H1 (cell line): ENCODE measurements around the gene IGLON5. TPM values are rescaled to one million over a fixed set of nuclear protein-coding genes. Genes with fewer than 3 reads are reported as not detected.

Source experiments
- CTCF ChIA-PET: fragments of 300-600 bp; sonication (Branson Sonifier 250); formaldehyde crosslinking; loops from one replicate; lab custom pipeline; 2021; ENCODE audit not compliant: partially characterized antibody; lab: Charles Lee
- POLR2A ChIA-PET: fragments of 300-600 bp; sonication (Branson Sonifier 250); formaldehyde crosslinking; loops from one replicate; lab custom pipeline; 2021; ENCODE audit warnings: inconsistent platforms; ENCODE audit not compliant: partially characterized antibody; lab: Charles Lee
- DNase-seq, 2 experiments: peaks; one replicate each; pipeline versions ENCODE4 v3.0.0 to v3.0.0-alpha.2; 2010 to 2022; ENCODE audit warnings: low spot score in 2 of 2, low read depth in 1 of 2, mixed read lengths in 1 of 2
- FAIRE-seq: peaks from 2 replicates; lab custom pipeline; 2011; peaks lifted over from hg19 to GRCh38; lab: Jason Lieb, UNC
- H2AFZ ChIP-seq: 2 replicates; pipeline ENCODE4 v1.8.1; 2012; ENCODE audit warnings: low read length, inconsistent platforms
- H2AK5ac ChIP-seq: 2 replicates; pipeline ENCODE4 v1.6.1; 2013; ENCODE audit warnings: low read depth, low read length
- H2BK120ac ChIP-seq: replicated peaks from 2 replicates; pipeline ENCODE3; 2013; ENCODE audit warnings: low read depth, low read length, inconsistent platforms
- H2BK12ac ChIP-seq: 2 replicates; pipeline ENCODE4 v1.6.1; 2013; ENCODE audit warnings: low read depth, low read length
- H2BK15ac ChIP-seq: 2 replicates; pipeline ENCODE4 v1.6.1; 2013; ENCODE audit warnings: low read length
- H2BK20ac ChIP-seq: 2 replicates; pipeline ENCODE4 v1.6.1; 2013; ENCODE audit warnings: low read length
- H2BK5ac ChIP-seq: 2 replicates; pipeline ENCODE4 v1.6.1; 2013; ENCODE audit warnings: low read depth, low read length
- H3K14ac ChIP-seq: 2 replicates; pipeline ENCODE4 v1.6.1; 2013; ENCODE audit warnings: inconsistent platforms; ENCODE audit not compliant: insufficient read length
- H3K18ac ChIP-seq: 2 replicates; pipeline ENCODE4 v1.6.1; 2013; ENCODE audit warnings: low read length; ENCODE audit errors: extremely low read depth
- H3K23ac ChIP-seq: 2 replicates; pipeline ENCODE4 v1.6.1; 2013; ENCODE audit warnings: inconsistent platforms; ENCODE audit not compliant: insufficient read length
- H3K23me2 ChIP-seq: 2 replicates; pipeline ENCODE4 v1.6.1; 2013; ENCODE audit warnings: low read depth, low read length
- H3K27ac ChIP-seq: 2 replicates; pipeline ENCODE4 v1.6.1; 2011; ENCODE audit warnings: low read depth, low read length, inconsistent platforms
- H3K27me3 ChIP-seq, 4 experiments: replicated peaks in 1 of 4; 1 replicate in 1 of 4; 2 replicates in 3 of 4; pipeline versions ENCODE4 v1.6.1 to v1.8.1; 2011 to 2013; ENCODE audit warnings: low read length in 3 of 4, mild to moderate bottlenecking in 3 of 4, inconsistent platforms in 2 of 4, mixed read lengths in 2 of 4, moderate library complexity in 1 of 4; ENCODE audit not compliant: control insufficient read depth in 3 of 4, insufficient read depth in 3 of 4; ENCODE audit errors: extremely low read depth in 1 of 4
- H3K36me3 ChIP-seq, 4 experiments: 2 replicates each; pipeline versions ENCODE4 v1.6.1 to v1.8.1; 2011 to 2013; ENCODE audit warnings: mild to moderate bottlenecking in 4 of 4, low read length in 3 of 4, moderate library complexity in 2 of 4, control low read depth in 1 of 4, inconsistent platforms in 1 of 4; ENCODE audit not compliant: insufficient read depth in 4 of 4, control insufficient read depth in 2 of 4
- H3K4ac ChIP-seq: replicated peaks from 2 replicates; pipeline ENCODE3; 2013; ENCODE audit warnings: low read length, low read depth, mixed read lengths, inconsistent platforms; ENCODE audit not compliant: insufficient read length
- H3K4me1 ChIP-seq, 4 experiments: replicated peaks in 1 of 4; 1 replicate in 1 of 4; 2 replicates in 3 of 4; pipeline versions ENCODE4 v1.6.1 to v1.8.1; 2011 to 2013; ENCODE audit warnings: low read length in 3 of 4, inconsistent platforms in 2 of 4, mixed read lengths in 1 of 4; ENCODE audit not compliant: insufficient read depth in 4 of 4, control insufficient read depth in 3 of 4
- H3K4me2 ChIP-seq, 2 experiments: 2 replicates each; pipeline versions ENCODE4 v1.6.1 to v1.8.1; 2011 to 2013; ENCODE audit warnings: low read depth in 2 of 2, low read length in 2 of 2, control low read depth in 1 of 2, inconsistent platforms in 1 of 2, mild to moderate bottlenecking in 1 of 2; ENCODE audit not compliant: insufficient read depth in 1 of 2
- H3K4me3 ChIP-seq, 4 experiments: fragments of 200-600, 300-600 bp in 1 of 4; sonication (generic), shearing (Covaris generic), sonication (Bioruptor Twin) in 1 of 4; 2 replicates each; pipeline versions ENCODE4 v1.5.1 to v1.8.1; 2011 to 2016; ENCODE audit warnings: low read length in 4 of 4, low read depth in 3 of 4, control low read depth in 2 of 4, inconsistent platforms in 2 of 4, mild to moderate bottlenecking in 2 of 4, mixed read lengths in 1 of 4, moderate library complexity in 1 of 4; ENCODE audit not compliant: insufficient read depth in 2 of 4; ENCODE audit errors: extremely low read depth in 1 of 4
- H3K56ac ChIP-seq: replicated peaks from 2 replicates; pipeline ENCODE3; 2013; ENCODE audit warnings: low read depth, mild to moderate bottlenecking, mixed read lengths, low read length, inconsistent platforms; ENCODE audit not compliant: insufficient read length
- H3K79me1 ChIP-seq: 2 replicates; pipeline ENCODE4 v1.6.1; 2013; ENCODE audit warnings: low read depth, low read length, control low read depth
- H3K79me2 ChIP-seq, 2 experiments: 2 replicates each; pipeline versions ENCODE4 v1.6.1 to v1.8.1; 2012 to 2013; ENCODE audit warnings: low read length in 2 of 2, mild to moderate bottlenecking in 2 of 2, inconsistent platforms in 1 of 2; ENCODE audit not compliant: insufficient read depth in 2 of 2, control insufficient read depth in 1 of 2
- H3K9ac ChIP-seq, 4 experiments: replicated peaks in 1 of 4; 1 replicate in 1 of 4; 2 replicates in 3 of 4; pipeline versions ENCODE4 v1.6.1 to v1.8.1; 2011 to 2013; ENCODE audit warnings: low read depth in 3 of 4, low read length in 3 of 4, control low read depth in 2 of 4, mild to moderate bottlenecking in 2 of 4, moderate library complexity in 2 of 4, inconsistent platforms in 1 of 4; ENCODE audit errors: extremely low read depth in 1 of 4
- H3K9me3 ChIP-seq, 2 experiments: 2 replicates each; pipeline versions ENCODE4 v1.6.1 to v1.8.1; 2012 to 2013; ENCODE audit warnings: mild to moderate bottlenecking in 2 of 2, moderate library complexity in 2 of 2, control low read depth in 1 of 2, inconsistent platforms in 1 of 2, low read depth in 1 of 2, low read length in 1 of 2, mixed read lengths in 1 of 2; ENCODE audit not compliant: insufficient read depth in 2 of 2
- H4K20me1 ChIP-seq, 2 experiments: replicated peaks in 1 of 2; 2 replicates each; pipeline versions ENCODE3 to v1.8.1; 2011 to 2013; ENCODE audit warnings: inconsistent platforms in 2 of 2, low read length in 2 of 2, mild to moderate bottlenecking in 1 of 2; ENCODE audit not compliant: insufficient read depth in 2 of 2, control insufficient read depth in 1 of 2
- H4K5ac ChIP-seq: 2 replicates; pipeline ENCODE4 v1.6.1; 2013; ENCODE audit warnings: low read length, low read depth, mixed read lengths, inconsistent platforms; ENCODE audit not compliant: insufficient read length
- H4K8ac ChIP-seq: 2 replicates; pipeline ENCODE4 v1.8.0; 2013; ENCODE audit warnings: mild to moderate bottlenecking, moderate library complexity, low read length, inconsistent platforms; ENCODE audit not compliant: insufficient read depth; ENCODE audit errors: extremely low read depth
- H4K91ac ChIP-seq: replicated peaks from 2 replicates; pipeline ENCODE3; 2013; ENCODE audit warnings: low read length, mixed read lengths, inconsistent platforms; ENCODE audit not compliant: insufficient read length
- MAFK ChIP-seq: IDR thresholded peaks from 2 replicates; pipeline ENCODE4 v1.6.1; 2012; ENCODE audit warnings: low read depth, mild to moderate bottlenecking, improper control_type of control experiment, low read length
- WGBS, 2 experiments: shearing (Covaris generic) in 1 of 2; methylation state at CpG; one replicate each; pipeline versions ENCODE4 v1.1.6 to v1.1.7; 2013 to 2015; ENCODE audit warnings: low lambda C conversion rate in 2 of 2, mixed read lengths in 2 of 2, inconsistent platforms in 1 of 2, low coverage in 1 of 2, missing lambda C conversion rate in 1 of 2; ENCODE audit not compliant: insufficient replicate concordance in 2 of 2, insufficient coverage in 1 of 2, insufficient read length in 1 of 2; ENCODE audit errors: extremely low coverage in 1 of 2, missing lambda C conversion rate in 1 of 2; 5-methylcytosine and 5-hydroxymethylcytosine counted together
- polyA plus RNA-seq, 7 experiments: library from polyadenylated mRNA; depleted of rRNA in 3 of 7; stranded (reverse) in 5 of 7; unstranded in 2 of 7; fragments of >200 nt in 5 of 7; fragments of 200-250 nt in 2 of 7; gene quantifications; 1 replicate in 5 of 7; 2 replicates in 1 of 7; 4 replicates in 1 of 7; pipeline versions ENCODE4 v1.2.1 to v1.2.3, GENCODE V29; 2011 to 2013; ENCODE audit warnings: missing spikeins in 2 of 7, mixed read lengths in 2 of 7
- total RNA-seq: library from RNA; stranded (reverse); fragmentation: NEBNext Ultra II Directional; extraction: Animal tissue kit (Norgen Biotek cat#: 25700); gene quantifications from 2 replicates; pipeline ENCODE4 v1.2.1, GENCODE V29; 2021

Gene IGLON5
- total and polyA plus RNA-seq, 2 of the 8 experiments (the other 6 are each of a cell fraction or from before 2014, with no cell fraction given) = 31.8 to 34.6 TPM

GRCh38 chr19:51345076-51345620, 33.7 kb downstream of the IGLON5 start:
- H2AK5ac ChIP-seq = no peak overlapping the region
- H3K4me2 ChIP-seq = no peak overlapping the region
- no peak overlapping the region for H3K18ac ChIP-seq
- H4K20me1 ChIP-seq = peaks cover 0 to 3% of the 10 kb centered on the region in 2 experiments
- CTCF ChIA-PET = interaction anchor here (0.9 to 1.1 kb wide), 2 partner anchors 33 to 41 kb away, joined by 3 to 4 read pairs; no protein-coding TSS in a partner anchor
- H2AFZ ChIP-seq = no peak overlapping the region
- H4K5ac ChIP-seq = no peak overlapping the region
- no peak overlapping the region for H3K27ac ChIP-seq
- H3K23ac ChIP-seq = no peak overlapping the region
- WGBS, 2 experiments = 93% methylated on average over 9 of the region's 9 CpGs; no CpG with 5 or more reads in 1 of the 2 experiments
- DNase-seq = no peak
- no peak overlapping the region for H2BK120ac ChIP-seq
- no peak overlapping the region for H3K9ac ChIP-seq
- no peak overlapping the region for H4K91ac ChIP-seq
- no peak overlapping the region for H3K4me3 ChIP-seq
- no peaks in the 10 kb centered on the region for H3K79me1 ChIP-seq
- no peaks in the 10 kb centered on the region for H3K79me2 ChIP-seq
- H3K4ac ChIP-seq = no peak overlapping the region
- peaks cover 0 to 18% (median 11%) of the 10 kb centered on the region in 4 experiments; a peak in 5 of 7 replicates for H3K27me3 ChIP-seq
- H3K4me1 ChIP-seq = peaks cover 0 to 17% (median 14%) of the 10 kb centered on the region in 4 experiments; a peak in 6 of 7 replicates
- peaks cover 8% of the 10 kb centered on the region; the same call in 1 of the 2 replicates for H3K23me2 ChIP-seq
- H2BK12ac ChIP-seq = no peak overlapping the region
- H3K56ac ChIP-seq = no peak overlapping the region
- H2BK20ac ChIP-seq = no peak overlapping the region
- no peak overlapping the region for H2BK15ac ChIP-seq
- POLR2A ChIA-PET = interaction anchor here (1.1 kb wide), 1 partner anchor 28 kb away, joined by 3 read pairs; no protein-coding TSS in a partner anchor
- no peaks in the 10 kb centered on the region for H3K9me3 ChIP-seq
- no peaks in the 10 kb centered on the region; a peak in 1 of 8 replicates for H3K36me3 ChIP-seq
- H4K8ac ChIP-seq = no peak overlapping the region; the same call in 1 of the 2 replicates
- no peak overlapping the region for H2BK5ac ChIP-seq
- no peak for FAIRE-seq
- H3K14ac ChIP-seq = no peak overlapping the region
- TF ChIP-seq MAFK = no peak
